Measurements from ENCODE around the gene NANOS1.

NANOS1 gene, protein sequence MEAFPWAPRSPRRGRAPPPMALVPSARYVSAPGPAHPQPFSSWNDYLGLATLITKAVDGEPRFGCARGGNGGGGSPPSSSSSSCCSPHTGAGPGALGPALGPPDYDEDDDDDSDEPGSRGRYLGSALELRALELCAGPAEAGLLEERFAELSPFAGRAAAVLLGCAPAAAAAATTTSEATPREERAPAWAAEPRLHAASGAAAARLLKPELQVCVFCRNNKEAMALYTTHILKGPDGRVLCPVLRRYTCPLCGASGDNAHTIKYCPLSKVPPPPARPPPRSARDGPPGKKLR

GRCh38 chr10:119029613-119030420, at the start of gene NANOS1:
Gene NANOS1 (plus strand): TSS chr10:119029714. CDS start chr10:119029802, 88 bp downstream.
- H3K9me3 ChIP-seq (ENCODE audit: control insufficient read depth, insufficient read depth, low read length): no peaks in the 10 kb centered on the region
- peaks cover 11% of the 10 kb centered on the region; the same call in 1 of the 2 replicates for H3K4me1 ChIP-seq (ENCODE audit: insufficient read depth, low read length)
- H3K36me3 ChIP-seq (ENCODE audit: insufficient read depth, low read length): peaks cover 8% of the 10 kb centered on the region; the same call in 1 of the 2 replicates
- H3K9ac ChIP-seq (ENCODE audit: low read depth, low read length): peak within 1 kb of the TSS; percentile 72

DNA sequence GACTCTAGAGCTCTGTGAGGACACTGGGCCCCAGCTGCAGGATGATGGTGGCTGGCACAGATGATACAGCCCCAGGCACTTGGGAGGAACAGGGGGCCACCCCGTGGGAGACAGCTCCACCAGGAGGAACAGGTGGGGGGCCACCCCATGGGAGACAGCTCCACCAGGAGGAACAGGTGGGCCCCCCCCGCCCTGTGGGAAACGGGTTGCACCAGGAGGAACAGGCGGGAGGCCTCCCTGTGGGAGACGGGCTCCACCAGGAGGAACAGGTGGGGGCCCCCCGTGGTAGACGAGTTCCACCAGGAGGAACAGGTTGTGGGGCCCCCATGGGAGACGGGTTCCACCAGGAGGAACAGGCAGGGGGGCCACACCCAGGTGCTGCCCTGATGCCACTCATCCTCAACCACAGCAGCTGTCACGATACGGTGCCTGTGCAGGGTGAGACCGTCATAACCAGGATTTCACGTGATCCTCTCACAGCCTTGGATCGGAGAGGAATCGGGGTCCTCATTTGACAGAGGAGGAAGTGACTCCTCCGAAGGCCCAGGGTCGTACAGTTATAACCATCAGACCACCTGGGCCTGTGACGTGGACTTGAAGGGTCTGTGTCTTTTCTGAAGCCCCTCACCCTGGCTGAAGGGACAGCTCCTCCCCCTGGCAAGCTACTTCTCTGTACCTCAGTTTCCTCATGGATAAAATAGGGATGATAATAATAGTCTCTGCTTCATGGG, 49.2 kb upstream of the NANOS1 start:
- H3K36me3 ChIP-seq (ENCODE audit: insufficient read depth, low read length): no peaks in the 10 kb centered on the region
- H3K4me1 ChIP-seq (ENCODE audit: insufficient read depth, low read length): no peaks in the 10 kb centered on the region; the same call in 1 of the 2 replicates
- H3K9me3 ChIP-seq (ENCODE audit: control insufficient read depth, insufficient read depth, low read length): no peaks in the 10 kb centered on the region
- H3K9ac ChIP-seq (ENCODE audit: low read depth, low read length): no peak overlapping the region

GRCh38 chr10:118980870-118981269, 48.6 kb upstream of the NANOS1 start:
- Histone ChIP-seq H3K4me1 (ENCODE audit: insufficient read depth, low read length) (no peaks in the 10 kb centered on the region; the same call in 1 of the 2 replicates), H3K9ac (ENCODE audit: low read depth, low read length) (no peak overlapping the region), H3K36me3 (ENCODE audit: insufficient read depth, low read length) (no peaks in the 10 kb centered on the region), H3K9me3 (ENCODE audit: control insufficient read depth, insufficient read depth, low read length) (peaks cover 3% of the 10 kb centered on the region; the same call in 1 of the 2 replicates)

DNA sequence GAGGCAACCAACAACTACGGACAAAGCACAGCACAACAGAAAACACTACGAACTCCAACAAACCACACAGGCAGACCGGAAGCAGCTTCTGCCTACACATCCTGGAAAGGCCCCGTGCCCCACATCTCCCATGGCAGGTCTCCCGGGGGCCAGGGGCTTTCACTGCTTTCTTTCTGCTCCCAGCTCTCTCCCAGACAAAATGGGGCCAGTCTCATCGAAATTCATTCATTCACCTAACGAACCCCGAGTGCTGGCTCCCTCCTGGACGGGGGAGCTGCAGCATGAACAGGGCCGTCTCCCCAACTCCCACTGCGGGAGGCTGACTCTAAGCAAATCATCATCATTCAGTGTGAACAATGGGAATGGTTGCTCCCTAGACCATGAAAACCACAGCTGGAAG, 47.6 kb upstream of the NANOS1 start:
- H3K36me3 ChIP-seq (ENCODE audit: insufficient read depth, low read length): no peaks in the 10 kb centered on the region
- peaks cover 4% of the 10 kb centered on the region; the same call in 1 of the 2 replicates for H3K9me3 ChIP-seq (ENCODE audit: control insufficient read depth, insufficient read depth, low read length)
- H3K4me1 ChIP-seq (ENCODE audit: insufficient read depth, low read length): no peaks in the 10 kb centered on the region; the same call in 1 of the 2 replicates
- no peak overlapping the region for H3K9ac ChIP-seq (ENCODE audit: low read depth, low read length)

- Histone ChIP-seq H3K36me3 (ENCODE audit: insufficient read depth, low read length) (no peaks in the 10 kb centered on the region), H3K4me1 (ENCODE audit: insufficient read depth, low read length) (no peaks in the 10 kb centered on the region; the same call in 1 of the 2 replicates), H3K9ac (ENCODE audit: low read depth, low read length) (no peak overlapping the region), H3K9me3 (ENCODE audit: control insufficient read depth, insufficient read depth, low read length) (peaks cover 4% of the 10 kb centered on the region; the same call in 1 of the 2 replicates)
These were observed 47.1 kb upstream of the NANOS1 start for GRCh38 chr10:118982366-118982765.

GRCh38 chr10:118983263-118983662, 46.3 kb upstream of the NANOS1 start:
- H3K9ac ChIP-seq (ENCODE audit: low read depth, low read length): no peak overlapping the region
- no peaks in the 10 kb centered on the region for H3K36me3 ChIP-seq (ENCODE audit: insufficient read depth, low read length)
- H3K9me3 ChIP-seq (ENCODE audit: control insufficient read depth, insufficient read depth, low read length): peaks cover 4% of the 10 kb centered on the region; the same call in 1 of the 2 replicates
- no peaks in the 10 kb centered on the region; the same call in 1 of the 2 replicates for H3K4me1 ChIP-seq (ENCODE audit: insufficient read depth, low read length)

DNA sequence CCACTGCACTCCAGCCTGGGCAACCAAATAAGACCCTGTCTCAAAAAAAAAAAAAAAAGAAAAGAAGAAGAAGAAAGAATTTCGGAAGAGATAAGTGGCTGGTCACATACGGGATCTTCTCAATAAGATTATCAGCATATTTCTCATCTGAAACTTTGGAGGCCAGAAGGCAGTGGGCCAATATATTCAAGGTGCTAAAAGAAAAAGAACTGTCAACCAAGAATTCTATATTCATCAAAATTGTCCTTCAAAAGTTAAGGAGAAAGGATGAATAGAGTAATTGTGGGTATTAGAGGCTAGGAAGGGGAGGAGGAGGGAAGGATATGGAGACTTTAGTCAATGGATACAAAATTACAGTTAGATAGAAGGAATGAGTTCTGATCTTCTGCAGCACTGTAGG, 43.9 kb upstream of the NANOS1 start:
- H3K9me3 ChIP-seq (ENCODE audit: control insufficient read depth, insufficient read depth, low read length): peaks cover 4% of the 10 kb centered on the region; the same call in 1 of the 2 replicates
- no peak overlapping the region for H3K9ac ChIP-seq (ENCODE audit: low read depth, low read length)
- H3K4me1 ChIP-seq (ENCODE audit: insufficient read depth, low read length): no peaks in the 10 kb centered on the region; the same call in 1 of the 2 replicates
- no peaks in the 10 kb centered on the region for H3K36me3 ChIP-seq (ENCODE audit: insufficient read depth, low read length)

- no peaks in the 10 kb centered on the region for H3K36me3 ChIP-seq (ENCODE audit: insufficient read depth, low read length)
- peaks cover 4% of the 10 kb centered on the region; the same call in 1 of the 2 replicates for H3K9me3 ChIP-seq (ENCODE audit: control insufficient read depth, insufficient read depth, low read length)
- no peaks in the 10 kb centered on the region; the same call in 1 of the 2 replicates for H3K4me1 ChIP-seq (ENCODE audit: insufficient read depth, low read length)
- no peak overlapping the region for H3K9ac ChIP-seq (ENCODE audit: low read depth, low read length)
These were observed 42.4 kb upstream of the NANOS1 start for GRCh38 chr10:118986815-118987790.

DNA sequence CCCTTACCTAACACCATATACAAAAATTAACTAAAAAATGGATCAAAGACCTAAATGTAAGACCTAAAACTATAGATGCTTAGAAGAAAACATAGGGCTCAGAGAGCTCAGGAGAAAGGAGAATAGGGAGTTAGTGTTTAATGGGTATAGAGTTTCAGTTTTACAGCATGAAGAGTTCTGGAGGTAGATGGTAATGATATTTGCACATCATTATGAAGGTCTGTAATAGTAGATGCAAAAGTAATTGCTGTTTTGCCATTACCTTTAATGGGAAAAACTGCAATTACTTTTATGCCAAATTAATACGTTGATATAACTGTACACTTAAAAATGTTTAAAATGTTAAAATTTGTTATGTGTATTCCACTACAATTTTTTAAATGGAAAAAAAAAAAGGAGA, 39.2 kb upstream of the NANOS1 start:
- Histone ChIP-seq H3K36me3 (ENCODE audit: insufficient read depth, low read length) (no peaks in the 10 kb centered on the region), H3K9me3 (ENCODE audit: control insufficient read depth, insufficient read depth, low read length) (peaks cover 4% of the 10 kb centered on the region; the same call in 1 of the 2 replicates), H3K9ac (ENCODE audit: low read depth, low read length) (no peak overlapping the region), H3K4me1 (ENCODE audit: insufficient read depth, low read length) (no peaks in the 10 kb centered on the region)

DNA sequence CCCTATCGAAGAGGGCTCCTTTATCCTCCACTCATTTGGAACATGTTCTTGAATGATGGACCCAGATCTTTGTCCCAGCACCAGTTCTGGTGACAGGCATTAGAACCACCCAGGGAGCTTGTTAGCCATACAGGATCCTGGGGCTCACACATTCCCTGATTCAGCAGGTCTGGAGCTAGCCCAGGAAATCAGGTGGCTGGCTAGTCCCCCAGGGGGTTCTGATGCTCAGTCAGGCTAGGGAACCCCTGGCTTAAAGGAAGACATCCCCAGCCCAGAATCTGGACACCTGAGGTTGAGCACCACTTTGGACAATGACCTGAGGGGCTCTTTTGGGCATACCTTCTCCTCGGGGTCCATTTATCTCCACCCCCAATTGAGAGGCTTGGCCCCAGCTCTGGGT, 37.0 kb upstream of the NANOS1 start:
- no peaks in the 10 kb centered on the region for H3K36me3 ChIP-seq (ENCODE audit: insufficient read depth, low read length)
- H3K9ac ChIP-seq (ENCODE audit: low read depth, low read length): no peak overlapping the region
- no peaks in the 10 kb centered on the region for H3K9me3 ChIP-seq (ENCODE audit: control insufficient read depth, insufficient read depth, low read length)
- H3K4me1 ChIP-seq (ENCODE audit: insufficient read depth, low read length): no peaks in the 10 kb centered on the region

DNA sequence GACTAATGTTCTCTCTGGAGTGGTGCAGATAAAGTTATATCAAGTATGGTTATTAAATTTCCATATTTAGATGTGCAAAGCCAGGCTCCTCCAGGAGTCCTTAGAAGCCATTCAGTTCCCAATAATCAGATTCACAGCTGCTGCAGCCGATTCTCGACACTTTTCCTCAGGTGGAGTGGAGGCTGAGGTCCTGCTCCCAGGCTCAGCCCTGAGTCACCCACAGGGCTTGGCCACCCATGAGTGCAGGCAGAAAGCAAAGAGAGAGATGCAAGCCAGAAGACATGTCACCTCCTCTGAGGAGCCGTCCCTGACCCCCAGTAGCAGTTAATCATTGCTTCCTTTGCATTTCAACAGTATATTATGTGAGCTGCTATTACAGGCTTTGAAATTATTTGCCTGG, 36.3 kb upstream of the NANOS1 start:
- no peaks in the 10 kb centered on the region for H3K36me3 ChIP-seq (ENCODE audit: insufficient read depth, low read length)
- H3K9me3 ChIP-seq (ENCODE audit: control insufficient read depth, insufficient read depth, low read length): no peaks in the 10 kb centered on the region
- H3K4me1 ChIP-seq (ENCODE audit: insufficient read depth, low read length): no peaks in the 10 kb centered on the region
- H3K9ac ChIP-seq (ENCODE audit: low read depth, low read length): no peak overlapping the region

- no peaks in the 10 kb centered on the region for H3K9me3 ChIP-seq (ENCODE audit: control insufficient read depth, insufficient read depth, low read length)
- H3K4me1 ChIP-seq (ENCODE audit: insufficient read depth, low read length): no peaks in the 10 kb centered on the region
- H3K9ac ChIP-seq (ENCODE audit: low read depth, low read length): no peak overlapping the region
- H3K36me3 ChIP-seq (ENCODE audit: insufficient read depth, low read length): no peaks in the 10 kb centered on the region
These were observed 35.2 kb upstream of the NANOS1 start for GRCh38 chr10:118994321-118994720.

DNA sequence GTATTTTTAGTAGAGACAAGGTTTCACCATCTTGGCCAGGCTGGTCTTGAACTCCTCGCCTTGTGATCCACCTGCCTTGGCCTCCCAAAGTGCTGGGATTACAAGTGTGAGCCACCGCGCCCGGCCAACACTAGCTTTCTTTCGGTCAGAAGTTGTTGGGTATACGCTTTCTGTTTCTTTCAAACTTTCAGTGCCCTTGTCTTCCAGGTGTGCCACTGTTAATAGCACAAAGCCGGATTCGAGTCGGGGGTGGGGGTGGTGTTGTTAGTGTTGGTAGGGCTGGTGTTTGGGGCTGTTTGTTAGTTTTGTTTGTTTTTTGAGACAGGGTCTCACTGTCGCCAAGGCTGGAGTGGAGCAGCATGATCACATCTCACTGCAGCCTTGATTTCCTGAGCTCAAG, 33.8 kb upstream of the NANOS1 start:
- Histone ChIP-seq H3K36me3 (ENCODE audit: insufficient read depth, low read length) (no peaks in the 10 kb centered on the region), H3K4me1 (ENCODE audit: insufficient read depth, low read length) (no peaks in the 10 kb centered on the region), H3K9me3 (ENCODE audit: control insufficient read depth, insufficient read depth, low read length) (no peaks in the 10 kb centered on the region), H3K9ac (ENCODE audit: low read depth, low read length) (no peak overlapping the region)

Measured in ES-I3 (cell line).